PFSK-1 (cell line): ENCODE data around the gene DND1.

ENCODE experiments used
- POLR2AphosphoS5 ChIP-seq: IDR thresholded peaks from 2 replicates; pipeline ENCODE4 v1.6.1; 2012; ENCODE audit warnings: low read depth, mild to moderate bottlenecking, control low read depth, low read length, moderate library complexity
- REST ChIP-seq, 2 experiments: IDR thresholded peaks; 2 replicates each; pipeline versions ENCODE4 v1.6.1 to v1.8.0; 2011 to 2012; ENCODE audit warnings: low read depth in 2 of 2, low read length in 2 of 2, control low read depth in 1 of 2, inconsistent platforms in 1 of 2, mild to moderate bottlenecking in 1 of 2, moderate library complexity in 1 of 2; ENCODE audit not compliant: insufficient read depth in 1 of 2

GRCh38 chr5:140672455-140673186 is 755 bp downstream of the DND1 start:
- no peak; the same call in 1 of the 2 replicates for TF ChIP-seq POLR2AphosphoS5
- TF ChIP-seq REST (IDR thresholded peaks at IDR 0.05; ENCODE audit: insufficient read depth in 1 of 2, low read depth in 2 of 2, low read length in 2 of 2) = no peak
